GM12878 (cell line): Measurements from ENCODE around the gene TYW1B. TPM values are rescaled to one million over a fixed set of nuclear protein-coding genes. Genes with fewer than 3 reads are reported as not detected.
"Not testable (repeated sequence)": the region's sequence is repeated elsewhere in the genome, so short reads cannot be mapped to it uniquely, and the experiment has no call there.

Source experiments
- ATAC-seq: fragments of 200-7000 bp; cut with Tn5 transposase; 3 replicates; pipeline ENCODE4 v1.9.1; 2020; ENCODE audit warnings: mild to moderate bottlenecking, moderate library complexity
- BruUV-seq: library from RNA; stranded (reverse); fragments of 400-500 nt; replicated peaks from 2 replicates; lab custom pipeline; 2021; lab: Mats Ljungman, UMichigan
- CTCF ChIA-PET: fragments of 300-600 bp; sonication (Branson Sonifier 250); formaldehyde crosslinking; extraction: SDS; loops from one replicate; lab custom pipeline; 2021; ENCODE audit warnings: inconsistent platforms; lab: Yijun Ruan, JAX
- POLR2A ChIA-PET: fragments of 350-600 bp; formaldehyde crosslinking; extraction: SDS; loops from one replicate; lab custom pipeline; 2021; ENCODE audit warnings: inconsistent platforms; lab: Charles Lee
- RAD21 ChIA-PET: fragments of 300-600 bp; sonication (Branson Sonifier 250); formaldehyde crosslinking; loops from one replicate; lab custom pipeline; 2023; ENCODE audit warnings: antibody characterized with exemption; ENCODE audit not compliant: unreplicated experiment; lab: Charles Lee
- SMC1A ChIA-PET: fragments of 300-600 bp; sonication (Branson Sonifier 250); formaldehyde crosslinking; loops from one replicate; lab custom pipeline; 2023; ENCODE audit not compliant: unreplicated experiment, uncharacterized antibody; lab: Charles Lee
- DNase-seq: peaks from one replicate; pipeline ENCODE4 v3.0.0-alpha.2; 2011; ENCODE audit warnings: low read depth, low spot score
- FAIRE-seq: peaks from 3 replicates; lab custom pipeline; 2011; peaks lifted over from hg19 to GRCh38; lab: Jason Lieb, UNC
- H2AFZ ChIP-seq: 2 replicates; pipeline ENCODE4 v1.6.0; 2011; ENCODE audit warnings: low read depth, low read length, control low read depth; ENCODE audit not compliant: control insufficient read depth
- H3K27ac ChIP-seq: 2 replicates; pipeline ENCODE4 v1.5.1; 2011; ENCODE audit warnings: control low read depth; ENCODE audit not compliant: control insufficient read depth, insufficient read depth
- H3K27me3 ChIP-seq, 2 experiments: replicated peaks in 1 of 2; 2 replicates each; pipeline versions ENCODE4 v1.6.0 to v1.6.1; 2011; ENCODE audit warnings: low read length in 1 of 2; ENCODE audit not compliant: control insufficient read depth in 2 of 2, insufficient read depth in 2 of 2
- H3K36me3 ChIP-seq, 2 experiments: 2 replicates each; pipeline ENCODE4 v1.5.1; 2011; ENCODE audit warnings: low read length in 1 of 2; ENCODE audit not compliant: control insufficient read depth in 2 of 2, insufficient read depth in 2 of 2
- H3K4me1 ChIP-seq: 2 replicates; pipeline ENCODE4 v1.6.1; 2011; ENCODE audit warnings: mild to moderate bottlenecking, low read length, moderate library complexity, mixed read lengths; ENCODE audit not compliant: control insufficient read depth, insufficient read depth
- H3K4me2 ChIP-seq: 2 replicates; pipeline ENCODE4 v1.6.0; 2011; ENCODE audit warnings: control low read depth; ENCODE audit not compliant: control insufficient read depth, insufficient read depth
- H3K4me3 ChIP-seq: fragments of 200-600 bp; sonication (generic); 2 replicates; pipeline ENCODE4 v1.5.1; 2016
- H3K79me2 ChIP-seq: 2 replicates; pipeline ENCODE4 v1.6.0; 2011; ENCODE audit warnings: low read length; ENCODE audit not compliant: control insufficient read depth, insufficient read depth
- H3K9ac ChIP-seq: 2 replicates; pipeline ENCODE4 v1.8.0; 2011; ENCODE audit warnings: low read length, control low read depth, mixed read lengths; ENCODE audit not compliant: control insufficient read depth, insufficient read depth
- H3K9me3 ChIP-seq: replicated peaks from 3 replicates; pipeline ENCODE4 v1.5.1; 2011; ENCODE audit warnings: mild to moderate bottlenecking, low read length; ENCODE audit not compliant: control insufficient read depth, insufficient read depth
- H4K20me1 ChIP-seq: 2 replicates; pipeline ENCODE4 v1.6.0; 2011; ENCODE audit not compliant: control insufficient read depth, insufficient read depth
- WGBS: methylation state at CpG from one replicate; pipeline ENCODE4 v1.1.6; 2016; ENCODE audit warnings: low lambda C conversion rate; ENCODE audit not compliant: insufficient replicate concordance, insufficient coverage; ENCODE audit errors: missing lambda C conversion rate; 5-methylcytosine and 5-hydroxymethylcytosine counted together
- in situ Hi-C: fragments of 300-500 bp; cut with MboI; formaldehyde crosslinking; loops from 9 replicates; pipeline ENCODE4 v1.14.3; 2018; ENCODE audit warnings: mixed read lengths
- intact Hi-C: fragments of 100-400 bp; cut with micrococcal nuclease; formaldehyde crosslinking; loops from one replicate; pipeline ENCODE4 v1.14.2; 2022; ENCODE audit not compliant: unreplicated experiment
- polyA plus RNA-seq, 11 experiments: library from polyadenylated mRNA; depleted of rRNA in 4 of 11; unstranded in 6 of 11; stranded (reverse) in 5 of 11; fragments of >200 nt; fragmentation: Nextera tagmentation in 4 of 11; fragmentation: Illumina TruSeq in 1 of 11; extraction: Ambion mirVana in 4 of 11; extraction: Trizol in 1 of 11; gene quantifications; 1 replicate in 1 of 11; 2 replicates in 10 of 11; pipeline versions ENCODE4 v1.2.1 to v1.2.3, GENCODE V29; 2011 to 2016; ENCODE audit warnings: inconsistent platforms in 2 of 11, missing spikeins in 2 of 11, low read depth in 1 of 11
- total RNA-seq, 4 experiments: library from RNA; depleted of rRNA in 3 of 4; stranded (reverse); fragments of >200 nt in 3 of 4; fragmentation: Illumina TruSeq in 1 of 4; extraction: Trizol in 1 of 4; gene quantifications; 2 replicates each; pipeline versions ENCODE4 v1.2.1 to v1.2.3, GENCODE V29; 2013 to 2021

TYW1B gene
- total and polyA plus RNA-seq, 10 of the 15 experiments (the other 5 are each of a cell fraction or from before 2014, with no cell fraction given) = 3.5 to 6.6 (median 5.3) TPM

DNA sequence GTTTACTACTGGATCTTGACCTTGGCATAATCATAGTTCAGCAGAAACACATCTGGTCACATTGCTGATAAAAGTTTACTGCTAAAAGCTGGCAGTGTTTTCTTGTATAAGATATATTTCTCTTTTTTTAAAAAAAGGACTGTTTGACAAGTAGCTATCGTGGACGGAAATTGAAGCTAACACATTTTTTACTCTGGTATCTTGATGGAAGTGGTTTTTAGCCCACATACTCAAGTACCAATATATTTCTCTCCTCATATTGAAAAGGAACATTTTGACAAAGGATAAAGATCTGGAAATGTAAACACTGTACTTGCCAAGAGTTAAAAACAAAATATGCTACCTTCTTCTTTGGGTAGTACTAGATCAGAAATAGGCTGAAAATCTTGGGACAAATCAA lies 137.8 kb downstream of the TYW1B start:
- H3K27ac ChIP-seq, BruUV-seq, POLR2A ChIA-PET, H4K20me1 ChIP-seq, H3K9me3 ChIP-seq, H3K4me2 ChIP-seq, ATAC-seq, CTCF ChIA-PET, H3K27me3 ChIP-seq, H3K36me3 ChIP-seq, H2AFZ ChIP-seq, H3K4me1 ChIP-seq, H3K79me2 ChIP-seq, DNase-seq, intact Hi-C loops, H3K4me3 ChIP-seq, in situ Hi-C loops, RAD21 ChIA-PET, SMC1A ChIA-PET, H3K9ac ChIP-seq: not testable (repeated sequence)
- FAIRE-seq = peak; percentile 23
- 98% methylated on average over 2 of the region's 2 CpGs for WGBS

DNA sequence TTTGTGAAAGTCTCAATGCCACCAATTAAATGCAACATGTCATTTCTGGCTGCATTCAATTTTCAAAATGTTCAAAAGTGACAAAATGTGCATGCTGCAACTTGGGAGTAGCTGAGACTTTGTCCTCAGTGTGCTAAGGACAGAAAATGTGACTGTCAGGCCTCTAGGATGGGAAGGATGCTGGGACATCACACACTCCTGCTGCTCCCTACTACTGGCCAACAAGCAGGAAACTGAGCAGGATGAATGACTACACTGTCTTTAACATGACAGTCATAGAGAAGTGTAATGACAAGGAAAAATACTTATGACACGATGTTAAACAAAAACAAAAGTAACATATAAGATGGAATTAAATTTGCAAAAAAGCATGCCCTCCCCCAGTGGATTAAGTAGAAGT lies 138.7 kb downstream of the TYW1B start:
- SMC1A ChIA-PET = not testable (repeated sequence)

DNA sequence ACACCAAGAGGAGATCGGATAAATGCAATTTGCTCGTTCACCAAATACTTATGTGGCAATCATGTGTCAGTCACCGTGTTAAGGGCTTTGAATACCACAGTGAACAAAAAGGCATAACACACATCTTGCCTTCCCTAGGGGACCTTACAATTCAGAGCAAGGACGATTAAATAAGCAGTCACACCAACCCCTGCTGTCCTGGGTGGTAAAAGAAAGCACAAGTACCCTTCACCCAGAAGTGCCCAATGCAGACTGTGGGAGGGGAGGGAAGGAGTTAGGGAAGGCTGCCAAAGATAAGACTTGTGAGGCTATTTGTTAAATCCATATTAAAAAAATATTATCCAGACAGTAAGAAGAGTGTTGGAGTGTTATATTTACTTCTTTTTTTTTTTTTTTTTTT lies 146.8 kb downstream of the TYW1B start:
- H3K27ac ChIP-seq, H3K36me3 ChIP-seq, H3K9ac ChIP-seq, ATAC-seq, RAD21 ChIA-PET, H4K20me1 ChIP-seq, H3K27me3 ChIP-seq, H3K9me3 ChIP-seq, H3K4me1 ChIP-seq, CTCF ChIA-PET, FAIRE-seq, H3K4me3 ChIP-seq, SMC1A ChIA-PET, in situ Hi-C loops, POLR2A ChIA-PET, H3K79me2 ChIP-seq, DNase-seq, BruUV-seq, H3K4me2 ChIP-seq, H2AFZ ChIP-seq, intact Hi-C loops: not testable (repeated sequence)
- WGBS = 78% methylated on average over 4 of the region's 4 CpGs

More for the DNA sequence above, 138.7 kb downstream of the TYW1B start:
- H3K79me2 ChIP-seq, FAIRE-seq, H3K4me3 ChIP-seq, H3K4me1 ChIP-seq, ATAC-seq, H3K9me3 ChIP-seq, POLR2A ChIA-PET, H3K9ac ChIP-seq, H4K20me1 ChIP-seq, BruUV-seq, in situ Hi-C loops, CTCF ChIA-PET, H3K27ac ChIP-seq, H2AFZ ChIP-seq, DNase-seq, H3K27me3 ChIP-seq, intact Hi-C loops, H3K4me2 ChIP-seq, H3K36me3 ChIP-seq, RAD21 ChIA-PET: not testable (repeated sequence)
- 100% methylated on average over 1 of the region's 1 CpG for WGBS
